ENCODE data around the gene MBNL1. TPM values are rescaled to one million over a fixed set of nuclear protein-coding genes. Genes with fewer than 3 reads are reported as not detected.

MBNL1 gene
- total RNA-seq, 1 experiment from 2014 or later: 163 TPM

- peak; percentile 80 for DNase-seq (ENCODE audit: low spot score)
Measured at GRCh38 chr3:152444029-152444641, 175.4 kb downstream of the MBNL1 start.

- no peak for DNase-seq (ENCODE audit: low spot score)
Measured at GRCh38 chr3:152445212-152445611, 176.5 kb downstream of the MBNL1 start.

DNA sequence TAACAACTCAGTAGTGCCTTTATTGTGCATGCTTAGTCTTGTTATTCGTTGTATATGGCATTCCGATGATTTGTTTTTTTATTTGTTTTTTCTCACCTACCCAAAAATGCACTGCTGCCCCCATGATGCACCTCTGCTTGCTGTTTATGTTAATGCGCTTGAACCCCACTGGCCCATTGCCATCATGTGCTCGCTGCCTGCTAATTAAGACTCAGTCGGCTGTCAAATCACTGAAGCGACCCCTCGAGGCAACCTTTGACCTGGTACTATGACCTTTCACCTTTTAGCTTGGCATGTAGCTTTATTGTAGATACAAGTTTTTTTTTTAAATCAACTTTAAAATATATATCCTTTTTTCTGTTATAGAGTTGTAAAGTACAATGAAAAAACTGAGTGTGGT lies 177.8 kb downstream of the MBNL1 start:
- no peak for DNase-seq (ENCODE audit: low spot score)

DNA sequence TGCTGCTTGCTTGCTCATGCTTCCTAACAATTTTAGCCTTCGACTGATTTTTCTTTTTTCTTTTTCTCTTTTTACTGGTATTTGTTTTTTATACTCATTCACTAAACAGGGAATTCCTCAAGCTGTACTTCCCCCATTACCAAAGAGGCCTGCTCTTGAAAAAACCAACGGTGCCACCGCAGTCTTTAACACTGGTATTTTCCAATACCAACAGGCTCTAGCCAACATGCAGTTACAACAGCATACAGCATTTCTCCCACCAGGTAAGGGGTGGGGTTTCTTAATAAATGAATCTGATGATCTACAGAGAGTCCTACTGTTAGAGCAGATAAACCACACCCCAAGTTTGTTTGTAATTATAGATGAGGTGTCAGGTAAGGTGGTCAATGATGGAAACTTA lies 178.8 kb downstream of the MBNL1 start:
- DNase-seq (ENCODE audit: low spot score): no peak

DNA sequence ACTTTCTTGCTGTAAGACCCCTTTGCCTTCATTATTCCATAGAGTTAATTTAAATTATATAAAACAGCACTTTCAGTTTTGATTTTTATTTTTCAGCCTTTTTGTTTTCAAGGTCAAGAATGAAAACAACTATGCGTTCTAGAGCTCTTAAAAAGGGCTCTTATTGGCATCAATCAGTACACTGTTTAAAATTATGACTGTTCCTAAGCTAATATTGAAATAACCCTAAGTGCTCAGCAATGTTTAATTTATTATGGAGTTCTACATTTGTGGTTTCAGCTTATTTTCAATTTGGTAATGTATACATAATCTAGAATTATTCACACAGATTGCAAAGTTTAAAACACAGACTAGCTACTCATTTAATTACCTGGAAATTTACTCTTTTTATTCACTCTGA lies 179.4 kb downstream of the MBNL1 start:
- no peak for DNase-seq (ENCODE audit: low spot score)

DNA sequence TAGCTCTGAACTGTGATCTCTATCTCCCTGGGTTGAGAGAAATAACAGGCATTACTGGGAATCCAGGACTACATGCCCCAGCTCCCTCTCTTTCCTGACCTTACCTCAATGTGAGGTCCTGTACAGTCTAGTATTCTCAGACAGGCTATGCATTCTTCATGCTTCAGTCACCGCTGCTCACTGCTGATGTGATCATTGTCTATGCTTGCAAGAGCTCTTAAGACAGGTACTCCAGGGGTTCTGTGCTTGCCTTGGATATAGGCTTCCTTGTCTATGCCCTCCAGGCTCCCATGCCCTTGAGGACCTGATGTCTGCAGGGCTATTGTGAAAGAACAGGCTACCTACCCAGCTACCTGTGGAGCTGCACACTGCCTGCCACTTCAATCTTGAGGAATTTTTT lies 183.6 kb downstream of the MBNL1 start:
- DNase-seq (ENCODE audit: low spot score): no peak

DNA sequence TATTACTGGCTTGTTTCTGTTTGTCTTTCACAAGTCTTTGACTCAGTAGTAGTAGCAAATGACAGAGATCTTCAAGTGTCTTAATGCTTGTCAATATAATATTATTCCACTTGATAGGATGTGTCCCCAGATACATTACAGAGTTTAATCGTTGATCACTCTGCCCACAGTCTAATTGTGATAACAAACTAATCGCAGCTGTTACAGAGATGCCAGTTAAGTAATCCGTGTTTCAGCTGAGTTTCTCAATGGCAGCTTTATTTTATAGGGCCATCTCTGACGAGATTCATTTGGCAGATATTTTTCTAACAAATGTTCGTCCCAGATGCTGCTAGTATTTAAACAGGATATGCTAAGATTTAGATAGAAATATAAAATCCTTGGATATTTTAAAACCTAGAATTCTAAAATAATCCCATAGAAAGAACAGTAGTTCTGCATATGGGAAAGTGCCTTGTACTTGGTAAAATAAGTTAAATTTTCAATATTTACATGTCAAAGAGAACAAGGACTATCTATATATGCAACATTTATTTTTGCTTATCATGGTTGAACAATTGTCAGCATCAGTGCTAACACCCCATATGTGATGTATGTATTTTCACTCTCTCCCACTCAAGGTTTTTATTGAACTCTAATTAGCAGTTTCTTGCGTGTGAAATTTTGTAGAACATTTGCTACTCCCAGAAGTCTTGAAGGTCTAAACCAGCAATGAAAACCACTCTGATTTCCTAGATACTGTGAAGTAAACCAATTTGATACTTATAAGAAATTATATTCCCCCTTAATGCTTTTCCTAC lies 185.5 kb downstream of the MBNL1 start:
- no peak for DNase-seq (ENCODE audit: low spot score)

DNA sequence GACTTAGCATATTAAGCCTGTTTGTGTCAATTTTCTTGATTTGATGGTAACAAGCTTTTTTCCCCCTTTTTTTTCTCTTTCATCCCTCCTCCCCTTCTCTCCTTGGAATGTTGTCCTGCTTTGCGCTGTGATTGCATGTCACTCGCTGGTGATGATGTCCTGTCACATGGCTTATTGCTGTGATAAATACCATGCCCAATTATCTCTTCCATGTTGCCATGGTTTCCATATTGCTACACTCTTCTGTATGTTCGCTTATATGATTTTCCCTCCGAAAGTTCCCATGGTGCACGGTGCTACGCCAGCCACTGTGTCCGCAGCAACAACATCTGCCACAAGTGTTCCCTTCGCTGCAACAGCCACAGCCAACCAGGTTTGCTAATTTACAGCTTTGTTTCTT lies 187.3 kb downstream of the MBNL1 start:
- DNase-seq (ENCODE audit: low spot score): no peak

DNA sequence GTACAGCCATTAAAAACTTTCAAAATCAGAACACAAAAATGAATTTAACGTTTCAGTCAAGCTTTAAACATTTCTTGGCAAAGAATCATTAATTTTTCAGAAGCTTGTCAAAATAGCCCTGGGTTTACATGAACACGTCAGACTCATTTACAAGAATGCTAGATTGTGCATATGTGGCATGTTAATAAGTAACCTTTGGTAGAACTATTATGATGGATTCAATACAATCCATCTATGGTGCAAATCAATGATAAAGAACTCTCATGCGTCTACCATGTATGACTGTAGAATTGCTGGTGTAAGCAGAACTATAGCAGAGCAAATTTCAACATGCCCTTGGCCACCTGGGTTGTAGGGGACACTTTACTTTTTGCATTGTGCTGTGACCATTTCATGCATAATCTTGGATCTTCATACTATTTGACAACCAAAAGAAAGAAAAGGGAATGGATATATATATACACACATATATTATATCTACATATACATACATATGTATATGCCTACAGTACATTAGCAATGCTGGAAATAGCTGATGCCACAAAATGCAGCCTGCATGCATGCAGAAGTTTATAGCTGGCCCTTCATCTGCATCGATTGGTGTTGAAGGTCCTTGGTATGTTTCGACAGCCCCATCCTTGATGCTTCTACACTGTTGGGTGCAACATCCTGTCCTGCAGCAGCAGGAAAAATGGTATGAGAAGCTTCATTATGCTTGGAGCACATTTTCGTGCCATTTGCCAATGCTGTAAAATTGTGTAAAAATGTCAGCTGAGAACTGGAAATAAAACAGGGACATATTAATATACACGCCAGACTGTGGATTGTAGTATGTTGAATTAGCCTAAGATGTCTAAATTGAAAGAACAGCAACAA lies 189.0 kb downstream of the MBNL1 start:
- no peak for DNase-seq (ENCODE audit: low spot score)

DNA sequence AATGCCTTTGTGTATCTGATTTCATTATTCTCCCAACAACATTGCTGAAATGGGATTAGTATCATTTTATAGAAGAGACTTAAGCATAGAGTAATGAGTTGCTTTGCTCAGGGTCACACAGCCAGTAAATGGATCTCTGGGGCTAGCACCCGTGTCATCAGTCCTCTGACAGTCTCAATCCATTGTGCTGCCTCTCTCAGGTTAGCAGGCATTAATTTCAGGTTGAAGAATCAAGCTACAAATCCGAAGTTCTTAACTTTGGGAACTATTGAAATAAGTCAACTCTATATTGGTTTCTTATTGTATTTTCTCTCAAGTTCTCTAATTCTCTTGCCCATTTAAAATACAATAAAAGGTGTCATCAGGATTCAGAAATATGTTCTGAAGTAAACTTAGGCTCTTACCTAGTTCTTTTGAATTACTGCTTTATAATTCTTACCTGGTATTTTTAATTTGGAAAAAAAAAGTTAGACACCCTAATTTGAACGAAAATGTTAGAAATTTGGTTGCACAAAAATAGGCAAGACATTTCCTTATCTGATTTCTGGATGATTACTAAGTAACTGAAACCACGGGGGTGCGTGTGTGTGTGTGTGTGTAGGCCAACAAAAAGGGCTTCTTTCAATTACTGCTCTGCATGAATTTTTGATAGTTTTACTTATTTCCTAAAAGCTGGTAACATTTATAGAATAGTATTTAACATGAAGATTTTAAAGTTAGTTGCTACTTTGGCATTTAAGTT lies 189.8 kb downstream of the MBNL1 start:
- no peak for DNase-seq (ENCODE audit: low spot score)

DNA sequence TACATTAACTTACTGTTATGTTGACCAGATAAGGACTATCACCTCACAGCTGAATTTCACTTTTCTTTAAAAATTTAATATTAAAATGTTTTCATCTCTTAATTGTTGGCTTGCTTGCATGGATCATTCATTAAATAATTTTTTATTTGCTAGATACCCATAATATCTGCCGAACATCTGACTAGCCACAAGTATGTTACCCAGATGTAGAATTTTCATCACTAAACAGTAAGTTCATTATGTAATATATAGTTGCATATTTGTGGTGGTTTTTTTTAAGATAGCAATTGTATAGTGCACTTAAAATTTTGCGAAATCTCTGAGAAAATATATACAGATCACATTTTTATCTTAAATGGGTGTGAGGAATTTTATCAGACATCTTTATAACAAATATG lies 190.4 kb downstream of the MBNL1 start:
- no peak for DNase-seq (ENCODE audit: low spot score)

- no peak for DNase-seq (ENCODE audit: low spot score)
Measured at GRCh38 chr3:152459572-152459971, 190.8 kb downstream of the MBNL1 start.

- peak; percentile 33 for DNase-seq (ENCODE audit: low spot score)
Measured at GRCh38 chr3:152460936-152461335, 192.2 kb downstream of the MBNL1 start.

- no peak for DNase-seq (ENCODE audit: low spot score)
Measured at GRCh38 chr3:152461460-152461859, 192.7 kb downstream of the MBNL1 start.

DNA sequence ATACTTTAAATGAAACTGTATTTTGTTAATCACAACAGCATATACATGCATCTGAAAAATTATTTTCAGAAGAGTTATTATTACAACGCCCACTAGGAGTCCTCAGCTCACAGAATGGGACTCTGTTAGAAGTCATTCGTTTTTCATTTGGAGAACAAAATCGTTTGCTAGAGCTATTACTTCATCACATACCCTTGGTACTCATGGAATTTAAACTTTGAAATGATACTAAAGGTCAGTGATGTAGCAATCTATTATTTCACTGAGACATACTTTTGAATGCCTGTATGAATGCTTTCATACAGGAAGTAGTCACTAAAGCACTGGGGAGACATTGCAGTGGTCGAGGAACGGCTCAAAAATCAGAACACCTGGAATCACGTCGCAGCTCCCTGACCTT lies 198.1 kb downstream of the MBNL1 start:
- DNase-seq (ENCODE audit: low spot score): peak; percentile 69

GRCh38 chr3:152469248-152470025 lies 200.7 kb downstream of the MBNL1 start:
- no peak for DNase-seq (ENCODE audit: low spot score)

DNA sequence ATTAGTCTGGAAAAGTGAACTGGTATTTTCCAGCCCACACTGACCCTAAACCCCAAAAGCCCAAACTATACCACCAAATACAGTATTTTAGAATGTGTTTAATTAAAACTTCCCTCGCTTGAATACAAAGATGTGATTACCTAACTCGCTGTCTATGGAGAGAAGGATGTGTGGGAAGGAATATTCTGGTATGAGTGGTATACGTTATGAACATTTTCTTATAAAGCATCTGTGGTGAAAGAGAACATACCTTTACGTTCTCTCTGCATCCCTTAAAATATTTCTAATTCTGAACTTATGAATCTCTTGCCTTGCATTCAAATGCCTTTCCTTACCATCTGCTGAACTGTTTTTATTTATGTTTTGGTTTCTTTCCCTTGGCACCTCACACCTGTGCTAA lies 201.4 kb downstream of the MBNL1 start:
- DNase-seq (ENCODE audit: low spot score): no peak

DNA sequence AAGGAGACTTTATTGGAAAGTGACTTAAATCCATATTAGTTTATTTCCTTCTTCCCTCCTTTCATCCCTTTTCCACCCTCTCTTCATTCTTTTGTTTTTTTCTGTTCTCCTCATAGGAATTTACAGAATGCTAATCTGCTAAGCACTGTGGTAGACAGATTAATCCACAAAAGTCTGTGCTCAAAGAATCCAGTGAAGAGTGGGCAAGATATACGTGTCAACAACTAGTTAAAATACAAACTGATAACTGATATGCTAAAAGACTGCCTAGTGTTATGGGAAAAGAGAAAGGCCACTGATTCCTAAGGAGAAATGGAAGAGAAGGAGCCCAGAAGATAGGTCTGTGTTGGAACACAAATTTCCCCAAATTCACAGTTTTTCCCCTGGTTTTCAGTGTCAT lies 202.2 kb downstream of the MBNL1 start:
- no peak for DNase-seq (ENCODE audit: low spot score)

DNA sequence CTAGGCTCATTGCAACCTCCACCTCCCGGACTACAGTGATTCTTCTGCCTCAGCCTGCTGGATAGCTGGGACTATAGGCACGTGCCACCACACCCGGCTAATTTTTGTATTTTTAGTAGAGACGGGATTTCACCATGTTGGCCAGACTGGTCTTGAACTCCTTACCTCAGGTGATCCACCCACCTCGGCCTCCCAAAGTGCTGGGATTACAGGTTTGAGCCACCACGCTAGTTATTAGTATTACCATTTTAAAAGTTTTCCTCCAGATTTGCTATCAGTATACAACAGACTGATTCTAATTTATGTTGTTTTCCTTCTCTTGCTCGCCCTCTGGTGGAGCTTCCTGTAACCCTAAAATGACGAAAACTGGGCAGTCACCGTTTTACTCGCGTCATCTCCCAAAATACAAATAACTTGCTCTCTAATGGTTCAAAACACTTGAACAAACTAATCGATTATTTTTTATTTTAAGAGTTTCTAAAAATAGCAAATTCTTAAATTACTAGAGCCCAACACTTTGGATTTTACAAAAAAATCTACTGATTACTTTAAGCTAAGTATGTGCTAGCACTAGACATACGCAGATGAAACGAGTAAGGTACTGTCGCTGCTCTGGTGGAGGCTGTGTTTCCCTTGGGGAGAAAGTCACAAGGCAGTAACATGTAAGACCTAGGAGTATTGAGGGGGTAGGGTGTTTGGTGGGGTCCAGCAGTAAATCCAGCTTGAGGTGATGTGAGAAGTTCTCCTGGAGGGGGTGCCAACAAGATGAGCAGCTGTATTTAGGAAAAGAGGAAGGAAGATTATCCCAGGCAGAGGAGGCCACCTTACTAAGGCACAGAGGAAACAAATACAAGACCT lies 203.3 kb downstream of the MBNL1 start:
- DNase-seq (ENCODE audit: low spot score): peak; percentile 68

DNA sequence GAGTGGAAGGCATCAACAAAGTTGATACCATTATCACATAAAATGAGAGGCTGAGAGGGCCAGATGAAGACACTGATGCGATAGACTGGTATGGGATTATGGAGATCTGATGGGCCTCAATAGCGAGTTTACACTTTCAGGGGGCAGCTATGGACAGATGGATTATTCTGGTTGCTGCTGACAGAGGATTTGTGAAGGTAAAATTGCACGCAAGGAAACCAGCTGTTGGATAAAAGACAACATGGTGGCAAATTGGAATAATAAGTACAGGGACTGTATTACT lies 203.9 kb downstream of the MBNL1 start:
- DNase-seq (ENCODE audit: low spot score): no peak
